Type B pancreatic cell (in vitro differentiated cells): Measurements from ENCODE around the gene CDH3. TPM values are rescaled to one million over a fixed set of nuclear protein-coding genes. Genes with fewer than 3 reads are reported as not detected.
"Not testable (repeated sequence)": the region's sequence is repeated elsewhere in the genome, so short reads cannot be mapped to it uniquely, and the experiment has no call there.

Experiments used
- DNase-seq: peaks from one replicate; pipeline ENCODE4 v3.0.0; 2021; ENCODE audit warnings: mixed read lengths; ENCODE audit not compliant: unreplicated experiment; ENCODE audit errors: extremely low spot score
- H3K27ac Mint-ChIP-seq: 2 replicates; pipeline ENCODE4 v1.8.0; 2021; ENCODE audit warnings: mild to moderate bottlenecking, mixed read lengths
- H3K27me3 Mint-ChIP-seq: 2 replicates; pipeline ENCODE4 v1.8.0; 2021; ENCODE audit warnings: mixed read lengths
- H3K36me3 Mint-ChIP-seq: 2 replicates; pipeline ENCODE4 v1.8.0; 2021; ENCODE audit warnings: mixed read lengths
- H3K4me1 Mint-ChIP-seq: one replicate; pipeline ENCODE4 v1.8.0; 2021; ENCODE audit warnings: mixed read lengths; ENCODE audit not compliant: unreplicated experiment
- H3K4me3 Mint-ChIP-seq: 2 replicates; pipeline ENCODE4 v1.8.0; 2021; ENCODE audit warnings: mild to moderate bottlenecking, mixed read lengths
- H3K9me3 Mint-ChIP-seq: 2 replicates; pipeline ENCODE4 v1.8.0; 2021; ENCODE audit warnings: mixed read lengths
- CTCF ChIP-seq: fragments of 200-600 bp; sonication (generic); conservative IDR thresholded peaks from 2 replicates; pipeline ENCODE4 v1.5.0; 2021; ENCODE audit warnings: antibody characterized with exemption, mild to moderate bottlenecking
- total RNA-seq: library from RNA; stranded (reverse); gene quantifications from 2 replicates; pipeline ENCODE4 v1.2.1, GENCODE V29; 2021; ENCODE audit warnings: low replicate concordance

CDH3 gene
- total RNA-seq, 1 donor from 2014 or later: 35.5 TPM

GRCh38 chr16:68713361-68713760 lies 68.3 kb downstream of the CDH3 start:
- Mint-ChIP-seq H3K4me3 (no peak overlapping the region), H3K27ac (no peak overlapping the region), H3K4me1 (peaks cover 22% of the 10 kb centered on the region), H3K36me3 (no peaks in the 10 kb centered on the region), H3K27me3 (no peaks in the 10 kb centered on the region), H3K9me3 (no peaks in the 10 kb centered on the region)
- DNase-seq: no peak
- no peak for TF ChIP-seq CTCF

GRCh38 chr16:68715471-68715870 lies 70.4 kb downstream of the CDH3 start:
- Mint-ChIP-seq H3K27me3 (no peaks in the 10 kb centered on the region), H3K27ac (no peak overlapping the region), H3K4me1 (peaks cover 22% of the 10 kb centered on the region), H3K9me3 (no peaks in the 10 kb centered on the region), H3K36me3 (no peaks in the 10 kb centered on the region), H3K4me3 (no peak overlapping the region)
- no peak for DNase-seq
- TF ChIP-seq CTCF: no peak

GRCh38 chr16:68716516-68716915 lies 71.4 kb downstream of the CDH3 start:
- not testable (repeated sequence) for H3K9me3 Mint-ChIP-seq, H3K36me3 Mint-ChIP-seq, H3K27ac Mint-ChIP-seq, DNase-seq, H3K4me3 Mint-ChIP-seq, H3K27me3 Mint-ChIP-seq
- H3K4me1 Mint-ChIP-seq: peaks cover 22% of the 10 kb centered on the region

DNA sequence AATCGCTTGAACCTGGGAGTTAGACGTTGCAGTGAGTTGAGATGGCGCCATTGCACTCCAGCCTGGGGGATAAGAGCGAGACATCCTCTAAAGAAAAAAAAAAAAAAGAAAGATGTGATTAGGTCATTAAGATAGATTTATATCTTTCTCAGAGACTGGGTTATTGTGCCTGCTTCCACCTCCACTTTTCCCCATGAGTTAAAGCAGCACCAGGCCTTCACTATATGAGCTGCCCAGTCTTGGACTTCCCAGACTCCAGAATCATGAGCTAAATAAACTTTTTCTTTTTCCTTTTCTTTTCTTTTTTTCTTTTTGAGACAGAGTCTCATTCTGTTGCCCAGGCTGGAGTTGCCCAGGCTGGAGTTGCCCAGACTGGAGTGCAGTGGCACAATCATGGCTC lies 72.6 kb downstream of the CDH3 start:
- Mint-ChIP-seq H3K27me3 (no peaks in the 10 kb centered on the region), H3K36me3 (no peaks in the 10 kb centered on the region), H3K4me1 (peaks cover 22% of the 10 kb centered on the region), H3K4me3 (no peak overlapping the region), H3K9me3 (no peaks in the 10 kb centered on the region), H3K27ac (no peak overlapping the region)
- no peak for DNase-seq
- TF ChIP-seq CTCF: no peak

GRCh38 chr16:68718590-68718989 lies 73.5 kb downstream of the CDH3 start:
- TF ChIP-seq CTCF: no peak
- H3K27me3 Mint-ChIP-seq: no peaks in the 10 kb centered on the region
- no peak overlapping the region for H3K4me3 Mint-ChIP-seq
- peaks cover 14% of the 10 kb centered on the region for H3K4me1 Mint-ChIP-seq
- H3K36me3 Mint-ChIP-seq: no peaks in the 10 kb centered on the region
- H3K9me3 Mint-ChIP-seq: no peaks in the 10 kb centered on the region
- no peak for DNase-seq
- no peak overlapping the region for H3K27ac Mint-ChIP-seq

- no peak for TF ChIP-seq CTCF
- H3K9me3 Mint-ChIP-seq: no peaks in the 10 kb centered on the region
- peaks cover 6% of the 10 kb centered on the region for H3K4me1 Mint-ChIP-seq
- no peaks in the 10 kb centered on the region for H3K36me3 Mint-ChIP-seq
- H3K4me3 Mint-ChIP-seq: no peak overlapping the region
- H3K27ac Mint-ChIP-seq: no peak overlapping the region
- no peaks in the 10 kb centered on the region for H3K27me3 Mint-ChIP-seq
- DNase-seq: no peak
These were observed 74.9 kb downstream of the CDH3 start for GRCh38 chr16:68719993-68720489.
